AG09319 (cell line): Measurements from ENCODE around the gene HAGH.

Experiments used
- DNase-seq: peaks from one replicate; pipeline ENCODE4 v3.0.0-alpha.2; 2010; ENCODE audit warnings: low read depth; ENCODE audit errors: extremely low read depth
- CTCF ChIP-seq: IDR thresholded peaks from 2 replicates; pipeline ENCODE4 v1.5.1; 2011; ENCODE audit warnings: low read depth, mild to moderate bottlenecking, inconsistent platforms, low read length, moderate library complexity

HAGH gene

GRCh38 chr16:1793578-1794220 lies 32.9 kb downstream of the HAGH start, which contains the start of gene IGFALS:
Gene IGFALS, minus strand, starts transcription at chr16:1793705. Its CDS starts 53 bp downstream, at chr16:1793652.
- no peak for TF ChIP-seq CTCF
- no peak for DNase-seq

DNA sequence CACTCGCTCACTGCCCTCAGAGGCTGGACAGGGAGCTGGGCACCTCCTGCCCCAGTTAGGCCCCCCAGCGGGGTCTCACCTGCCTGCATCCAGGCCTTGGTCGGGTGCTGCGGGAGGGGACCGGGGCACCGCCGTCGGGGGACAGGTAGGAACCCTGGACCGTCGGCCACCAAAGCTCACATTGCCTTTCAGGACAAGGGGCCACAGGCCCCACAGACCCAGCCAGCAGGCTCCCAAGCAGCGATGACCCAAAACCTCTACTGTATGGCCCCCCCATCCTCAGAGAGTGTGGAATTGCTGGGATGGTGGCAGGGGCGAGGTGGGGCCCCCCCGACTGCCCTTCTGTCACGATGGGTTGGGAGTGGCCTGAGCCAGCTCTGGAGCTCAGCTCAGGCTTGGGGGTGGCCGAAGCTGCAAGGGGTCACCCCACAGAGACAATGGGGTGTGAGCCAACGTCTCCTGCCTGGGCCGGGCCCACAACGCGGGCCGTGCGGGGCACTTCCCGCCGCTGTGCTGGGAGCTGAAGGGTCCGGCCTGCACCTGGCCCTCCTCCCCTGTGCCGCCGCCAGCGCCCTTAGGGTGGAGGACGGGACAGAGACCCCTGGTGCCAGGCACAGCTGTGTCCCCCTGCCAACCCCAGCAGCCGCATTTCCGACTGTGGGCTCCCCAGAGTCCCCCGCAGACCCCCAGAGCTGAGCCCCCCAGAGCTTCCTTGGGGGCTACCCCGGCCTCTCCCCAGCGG lies 33.6 kb downstream of the HAGH start:
- no peak for TF ChIP-seq CTCF
- DNase-seq, result no peak

GRCh38 chr16:1791943-1792812 lies 34.4 kb downstream of the HAGH start:
- TF ChIP-seq CTCF, result no peak
- no peak for DNase-seq

DNA sequence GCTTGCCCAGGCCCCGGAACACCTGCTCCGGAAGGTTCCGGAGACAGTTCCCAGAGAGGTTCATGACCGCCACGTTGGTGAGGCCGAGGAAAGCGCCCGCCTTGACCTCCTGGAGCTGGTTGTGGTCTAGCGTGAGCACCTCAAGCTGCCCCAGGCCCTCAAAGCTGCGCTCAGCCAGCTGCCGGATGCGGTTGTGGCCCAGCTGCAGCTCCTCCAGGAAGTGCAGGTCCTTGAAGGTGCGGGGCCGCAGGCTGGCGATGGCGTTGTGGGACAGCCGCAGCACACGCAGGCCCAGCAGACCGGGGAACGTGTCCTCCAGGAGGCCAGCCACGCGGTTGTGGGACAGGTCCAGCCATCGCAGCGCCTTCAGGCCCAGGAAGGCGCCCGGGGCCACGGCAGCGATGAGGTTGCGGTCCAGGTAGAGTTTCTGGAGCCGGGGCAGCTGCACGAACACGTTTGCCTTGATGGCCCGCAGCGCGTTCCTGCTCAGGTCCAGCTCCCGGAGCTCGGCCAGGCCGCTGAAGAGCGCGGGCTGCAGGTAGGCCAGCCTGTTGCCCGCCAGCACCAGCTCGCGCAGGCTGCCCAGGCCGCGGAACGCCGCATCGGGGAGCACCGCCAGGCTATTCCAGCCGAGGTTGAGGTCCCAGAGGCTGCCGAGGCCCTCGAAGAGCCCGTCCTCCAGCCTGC lies 35.2 kb downstream of the HAGH start:
- no peak for DNase-seq
- TF ChIP-seq CTCF, result no peak

GRCh38 chr16:1790611-1791255 lies 35.9 kb downstream of the HAGH start:
- TF ChIP-seq CTCF, result no peak
- no peak for DNase-seq

DNA sequence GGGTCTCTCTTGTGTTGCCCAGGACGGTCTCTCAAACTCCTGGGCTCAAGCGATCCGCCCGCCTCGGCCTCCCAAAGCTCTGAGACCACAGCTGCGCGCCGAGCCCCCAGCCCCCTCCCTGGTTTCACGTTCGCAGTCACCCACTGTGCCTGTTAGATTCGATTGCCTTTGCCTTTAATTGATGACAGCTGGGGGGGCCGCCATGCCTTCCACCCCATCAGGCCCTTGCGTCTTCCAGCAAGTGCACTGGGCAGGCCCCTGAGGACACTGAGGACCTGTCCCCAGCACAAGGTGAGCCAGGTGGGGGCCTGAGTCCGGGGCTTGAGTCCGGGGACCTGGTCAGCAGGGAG lies 36.4 kb downstream of the HAGH start:
- DNase-seq, result no peak
- TF ChIP-seq CTCF, result no peak
